Thyroid gland (tissue), 4 donors: ENCODE data around the gene RAB31.

Experiments
- CTCF ChIP-seq, 6 experiments: fragments of 200-600 bp in 3 of 6; fragments of 450-650 bp in 3 of 6; sonication (generic) in 3 of 6; IDR thresholded peaks; one replicate each; pipeline ENCODE4 v1.5.1; 2016 to 2019; ENCODE audit warnings: antibody characterized with exemption in 6 of 6, mild to moderate bottlenecking in 2 of 6, inconsistent platforms in 1 of 6, moderate library complexity in 1 of 6
- POLR2A ChIP-seq, 2 donors: fragments of 450-650 bp; IDR thresholded peaks; one replicate each; pipeline ENCODE4 v1.6.1; 2017; ENCODE audit warnings: antibody characterized with exemption in 2 of 2, mild to moderate bottlenecking in 2 of 2, moderate library complexity in 1 of 2

GRCh38 chr18:9862686-9863085, 154.6 kb downstream of the RAB31 start:
- no peak for TF ChIP-seq CTCF (IDR thresholded peaks at IDR 0.05)
- no peak for TF ChIP-seq POLR2A (IDR thresholded peaks at IDR 0.05)
